H1 (cell line): ENCODE data around the gene MYO16. TPM values are rescaled to one million over a fixed set of nuclear protein-coding genes. Genes with fewer than 3 reads are reported as not detected.

ENCODE experiments used
- polyA plus RNA-seq, 7 experiments: library from polyadenylated mRNA; depleted of rRNA in 3 of 7; stranded (reverse) in 5 of 7; unstranded in 2 of 7; fragments of >200 nt in 5 of 7; fragments of 200-250 nt in 2 of 7; gene quantifications; 1 replicate in 5 of 7; 2 replicates in 1 of 7; 4 replicates in 1 of 7; pipeline versions ENCODE4 v1.2.1 to v1.2.3, GENCODE V29; 2011 to 2013; ENCODE audit warnings: missing spikeins in 2 of 7, mixed read lengths in 2 of 7
- total RNA-seq: library from RNA; stranded (reverse); fragmentation: NEBNext Ultra II Directional; extraction: Animal tissue kit (Norgen Biotek cat#: 25700); gene quantifications from 2 replicates; pipeline ENCODE4 v1.2.1, GENCODE V29; 2021
- TF ChIP-seq, protein P1 (sequence below): IDR thresholded peaks from 2 replicates; pipeline ENCODE4 v1.6.1; 2012; ENCODE audit warnings: low read length, inconsistent platforms

The MYO16 gene
- total and polyA plus RNA-seq, 2 of the 8 experiments (the other 6 are each of a cell fraction or from before 2014, with no cell fraction given), result 0.02 to 0.22 TPM

GRCh38 chr13:108632649-108633167 is 3.3 kb downstream of the MYO16 start (continued):
- TF ChIP-seq, protein P1, sequence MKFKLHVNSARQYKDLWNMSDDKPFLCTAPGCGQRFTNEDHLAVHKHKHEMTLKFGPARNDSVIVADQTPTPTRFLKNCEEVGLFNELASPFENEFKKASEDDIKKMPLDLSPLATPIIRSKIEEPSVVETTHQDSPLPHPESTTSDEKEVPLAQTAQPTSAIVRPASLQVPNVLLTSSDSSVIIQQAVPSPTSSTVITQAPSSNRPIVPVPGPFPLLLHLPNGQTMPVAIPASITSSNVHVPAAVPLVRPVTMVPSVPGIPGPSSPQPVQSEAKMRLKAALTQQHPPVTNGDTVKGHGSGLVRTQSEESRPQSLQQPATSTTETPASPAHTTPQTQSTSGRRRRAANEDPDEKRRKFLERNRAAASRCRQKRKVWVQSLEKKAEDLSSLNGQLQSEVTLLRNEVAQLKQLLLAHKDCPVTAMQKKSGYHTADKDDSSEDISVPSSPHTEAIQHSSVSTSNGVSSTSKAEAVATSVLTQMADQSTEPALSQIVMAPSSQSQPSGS, result no peak
